HG02588 (cell line): ENCODE results near the gene UGT3A1.
A peak's percentile ranks its signal among the peaks of the same experiment; 100 is the strongest.
"Not testable (repeated sequence)": the region's sequence is repeated elsewhere in the genome, so short reads cannot be mapped to it uniquely, and the experiment has no call there.

Source experiments
- ATAC-seq: cut with Tn5 transposase; IDR thresholded peaks from one replicate; pipeline ENCODE4 v1.9.1; 2021; ENCODE audit warnings: mild to moderate bottlenecking, moderate library complexity; ENCODE audit not compliant: unreplicated experiment

The UGT3A1 gene

DNA sequence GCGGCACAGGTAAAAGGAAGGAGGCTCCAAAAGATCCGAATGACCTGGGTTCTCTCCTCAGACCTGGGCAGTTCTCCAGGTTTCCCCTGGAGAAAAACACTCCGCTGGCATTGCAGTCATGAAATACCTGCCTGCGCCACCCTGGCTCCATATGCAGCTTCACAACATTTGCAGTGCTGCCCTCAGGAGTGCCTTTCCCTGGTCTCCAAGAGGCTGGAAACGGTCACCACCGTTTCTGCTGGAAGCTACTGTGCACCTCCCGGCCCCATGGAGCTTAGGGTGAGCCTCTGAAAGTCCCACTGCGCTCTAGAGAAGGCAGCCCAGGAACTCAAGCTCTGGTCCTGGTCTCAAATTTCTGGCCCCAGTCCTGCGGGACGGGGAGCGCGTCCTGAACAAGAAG is 670 bp downstream of the UGT3A1 start:
- ATAC-seq: no peak

GRCh38 chr5:35988529-35988928 is 2.7 kb downstream of the UGT3A1 start:
- no peak for ATAC-seq

- ATAC-seq: no peak
Observed at GRCh38 chr5:35987776-35988175, 3.4 kb downstream of the UGT3A1 start.

DNA sequence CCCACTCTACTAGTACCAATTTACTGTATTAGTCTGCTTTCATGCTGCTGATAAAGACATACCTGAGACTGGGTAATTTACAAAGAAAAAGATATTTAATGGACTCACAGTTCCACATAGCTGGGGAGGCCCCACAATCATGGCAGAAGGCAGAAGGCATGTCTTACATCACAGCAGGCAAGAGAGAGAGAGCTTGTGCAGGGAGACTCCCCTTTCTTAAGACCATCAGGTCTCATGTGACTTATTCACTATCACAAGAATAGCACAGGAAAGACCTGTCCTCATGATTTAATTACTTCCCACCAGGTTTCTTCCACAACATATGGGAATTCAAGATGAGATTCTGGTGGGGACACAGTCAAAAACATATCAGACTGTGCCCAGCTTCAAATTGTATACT is 11.5 kb downstream of the UGT3A1 start:
- ATAC-seq: no peak

GRCh38 chr5:35976859-35977258 is 14.3 kb downstream of the UGT3A1 start:
- ATAC-seq: not testable (repeated sequence)

DNA sequence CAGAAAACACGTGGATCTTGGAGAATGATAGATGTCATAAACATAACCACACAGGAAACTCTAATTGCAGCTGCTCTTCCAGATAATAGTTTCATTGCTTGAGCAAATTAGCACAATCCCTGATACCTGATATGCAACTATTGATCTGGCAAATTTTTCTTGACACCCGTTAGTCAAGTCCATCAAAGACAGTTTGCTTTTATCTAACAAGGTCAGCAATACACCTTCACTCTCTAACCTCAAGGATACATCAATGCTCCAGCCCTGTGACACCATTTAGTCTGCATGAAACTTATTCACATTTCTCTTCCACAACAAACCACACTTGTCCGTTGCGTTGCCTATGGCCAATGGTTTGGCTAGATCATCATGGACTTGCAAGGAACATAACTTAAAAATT is 16.6 kb downstream of the UGT3A1 start:
- ATAC-seq: no peak

DNA sequence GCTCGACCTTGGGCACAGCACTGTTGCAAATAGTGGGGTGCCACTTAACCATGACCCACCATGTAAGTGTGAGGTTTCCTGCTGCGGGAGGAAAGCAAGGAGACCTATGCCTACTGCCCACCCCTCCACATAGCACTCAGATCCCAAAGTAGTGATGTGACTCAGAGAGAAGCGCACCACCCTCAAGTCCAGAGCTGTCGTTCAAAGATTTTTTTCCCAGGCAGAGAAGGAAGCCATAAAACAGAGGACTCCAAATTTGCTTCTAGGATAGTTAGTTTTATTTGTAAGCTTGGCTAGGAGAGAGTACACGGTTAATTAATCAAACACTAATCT is 19.3 kb downstream of the UGT3A1 start:
- ATAC-seq: no peak

DNA sequence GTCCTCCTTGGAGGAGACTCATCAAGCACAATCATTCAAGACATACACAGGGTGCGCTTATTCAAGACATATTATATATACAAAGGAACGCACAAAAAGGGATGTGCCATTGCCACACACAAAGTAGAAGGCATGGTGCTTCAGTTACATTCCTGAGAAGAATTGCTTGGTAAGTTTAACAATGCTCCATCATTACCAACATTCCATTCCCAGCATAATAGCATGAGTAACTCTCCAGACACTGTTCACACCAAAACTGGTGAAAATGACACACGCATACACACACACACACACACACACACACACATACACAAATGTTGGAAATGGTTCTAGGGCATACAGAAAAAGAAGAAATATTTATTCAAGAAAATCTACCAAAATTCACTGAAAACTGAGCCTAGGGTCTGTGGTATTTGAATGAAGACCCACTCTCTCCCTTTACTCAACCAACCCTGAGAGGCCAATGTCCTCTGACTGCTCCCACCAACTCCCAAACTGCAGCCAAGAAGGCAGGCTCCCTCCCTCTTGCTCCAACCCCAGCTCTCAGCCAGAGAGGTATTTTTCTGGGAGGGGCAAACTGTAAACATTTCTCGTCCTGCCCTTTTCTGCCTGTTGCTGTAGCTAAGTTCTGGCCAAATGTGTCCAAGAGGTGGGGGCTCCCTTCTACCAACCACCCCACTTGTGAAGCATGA is 19.9 kb downstream of the UGT3A1 start:
- ATAC-seq: no peak

DNA sequence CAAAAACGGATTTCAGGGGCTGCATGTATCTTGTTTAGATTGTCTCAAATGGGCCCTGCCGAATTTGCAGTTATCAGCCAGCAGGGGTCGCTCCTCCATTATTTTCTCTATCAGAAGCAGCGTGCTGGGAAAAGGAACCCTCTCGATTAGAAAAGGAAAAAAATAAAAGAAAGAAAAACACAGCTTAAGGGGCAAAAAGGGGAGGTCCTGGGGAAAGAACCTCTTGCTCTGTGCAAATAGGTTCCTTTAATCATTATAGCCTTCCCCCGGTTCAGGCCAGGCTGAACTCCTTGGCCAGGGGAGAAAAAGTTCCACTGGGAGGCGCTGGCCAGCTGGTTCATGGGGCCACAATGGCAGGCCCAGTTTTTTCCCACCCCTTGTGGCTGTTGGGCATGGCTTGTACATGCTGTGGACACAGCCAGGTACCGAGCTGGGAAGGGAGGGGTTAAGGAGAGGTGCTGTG is 27.8 kb downstream of the UGT3A1 start:
- ATAC-seq: no peak

DNA sequence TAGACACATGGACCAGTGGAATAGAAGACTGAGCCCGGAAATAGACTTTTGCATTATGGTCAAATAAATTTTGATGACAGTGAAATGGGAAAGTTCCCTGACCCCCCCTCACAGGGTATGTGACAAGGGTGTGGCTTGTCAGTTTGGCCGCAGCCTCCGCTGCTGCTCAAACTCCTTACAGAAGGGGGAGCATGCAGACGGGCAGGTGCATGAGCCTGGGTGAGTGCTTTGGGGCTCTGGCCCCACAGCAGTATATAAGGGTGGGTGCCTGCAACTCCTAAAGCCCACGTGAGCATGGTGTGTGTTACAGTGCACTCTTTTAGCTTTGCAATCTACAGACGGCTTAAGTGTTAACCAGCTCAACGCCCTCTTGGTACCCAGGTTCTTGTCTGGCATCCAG is 30.9 kb downstream of the UGT3A1 start:
- no peak for ATAC-seq

DNA sequence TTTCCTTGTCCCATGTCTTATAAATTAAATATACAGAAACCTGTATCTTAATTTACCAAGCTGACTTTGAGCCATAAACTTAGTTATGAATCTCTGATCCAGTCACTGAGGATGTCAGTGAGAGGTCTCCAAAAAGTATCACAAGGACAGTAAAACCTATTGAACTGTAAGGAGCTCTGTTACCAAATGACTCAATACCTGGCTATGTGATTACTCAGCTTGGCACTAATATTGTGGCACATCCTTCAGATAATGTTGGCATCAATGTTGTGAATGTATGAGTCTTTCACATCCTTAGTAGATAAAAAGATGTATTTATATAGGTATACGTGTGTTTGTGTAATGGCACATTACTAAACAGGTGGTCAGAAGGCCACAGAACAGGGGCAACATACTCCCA is 34.8 kb downstream of the UGT3A1 start:
- ATAC-seq: no peak

GRCh38 chr5:35954175-35954574 is 37.0 kb downstream of the UGT3A1 start:
- ATAC-seq: no peak

DNA sequence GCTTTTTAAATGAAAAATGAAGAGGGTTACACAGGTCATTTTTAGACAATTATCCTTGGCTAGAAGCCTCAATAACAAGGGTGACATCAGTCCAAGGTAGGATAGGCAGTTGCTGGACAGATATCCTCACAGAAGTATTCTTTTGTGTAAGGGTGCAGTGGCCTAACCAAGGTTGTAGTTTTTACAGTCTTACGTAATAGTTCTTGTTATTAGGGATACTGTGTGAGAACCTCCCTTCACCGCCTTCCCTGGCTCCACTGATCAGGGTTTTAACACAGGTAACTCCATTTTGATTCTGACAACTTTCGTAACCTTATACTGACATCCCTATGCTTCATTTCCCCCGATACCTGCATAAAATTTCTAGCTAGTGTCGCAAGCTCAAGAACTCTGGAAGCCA is 44.1 kb downstream of the UGT3A1 start:
- ATAC-seq: no peak

DNA sequence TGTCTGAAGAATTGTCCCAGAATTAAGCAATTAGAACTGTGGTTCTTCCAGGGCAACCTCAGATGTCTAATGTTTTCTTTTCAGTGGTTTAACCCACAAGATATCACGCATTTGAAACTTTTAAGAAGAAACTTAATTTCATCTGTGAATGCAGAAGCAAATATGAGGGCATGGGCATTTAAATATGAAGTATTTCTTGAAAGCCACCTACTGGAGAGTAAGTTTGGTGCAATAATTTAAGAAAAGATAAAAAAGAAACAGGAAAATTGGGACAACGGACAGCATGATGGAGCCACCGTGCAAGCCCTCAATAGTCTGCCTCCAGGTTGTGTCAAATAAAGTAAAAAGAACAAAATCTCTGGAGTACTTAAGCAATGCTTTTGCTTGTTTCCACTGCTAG is 51.6 kb downstream of the UGT3A1 start:
- ATAC-seq: no peak

- ATAC-seq: no peak
Observed at GRCh38 chr5:35938568-35939227, 52.5 kb downstream of the UGT3A1 start, which contains the start of gene CAPSL. Gene CAPSL (minus strand): TSS chr5:35938622. CDS start chr5:35921120, 17,502 bp downstream.

GRCh38 chr5:35926389-35927051 is 64.7 kb downstream of the UGT3A1 start:
- peak; percentile 66 for ATAC-seq

GRCh38 chr5:35924950-35925722 is 66.1 kb downstream of the UGT3A1 start:
- ATAC-seq: no peak

GRCh38 chr5:35924122-35924949 is 66.9 kb downstream of the UGT3A1 start:
- no peak for ATAC-seq

- ATAC-seq: no peak
Observed at GRCh38 chr5:35922468-35922867, 68.7 kb downstream of the UGT3A1 start.

DNA sequence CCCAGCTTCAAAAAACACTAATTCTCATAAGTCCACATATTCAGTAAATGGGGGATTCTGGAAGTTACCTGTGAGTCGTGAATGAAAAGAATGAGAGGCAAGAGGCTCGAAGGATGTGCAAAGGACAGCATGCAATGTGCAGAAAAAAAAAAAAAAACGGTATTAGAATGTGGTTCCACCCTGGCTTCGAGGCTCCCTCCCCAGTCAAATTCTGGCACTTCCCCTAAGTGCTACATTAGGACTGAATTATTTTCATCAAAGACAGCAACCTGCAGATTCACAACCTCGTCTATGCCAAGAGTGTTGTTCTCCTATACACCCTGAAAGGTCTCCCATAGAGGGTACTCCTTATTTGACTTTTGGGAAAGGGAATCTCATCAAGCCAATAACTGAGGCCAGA is 69.3 kb downstream of the UGT3A1 start:
- ATAC-seq: no peak

GRCh38 chr5:35920890-35921289 is 70.3 kb downstream of the UGT3A1 start:
- ATAC-seq: no peak
